ENCODE measurements around the gene ADAM23. TPM values are rescaled to one million over a fixed set of nuclear protein-coding genes. Genes with fewer than 3 reads are reported as not detected.

Gene ADAM23
- total RNA-seq, 1 donor from 2014 or later: 0.86 TPM

- no peaks in the 10 kb centered on the region for H3K9me3 Mint-ChIP-seq
- H3K4me1 Mint-ChIP-seq: no peaks in the 10 kb centered on the region
- TF ChIP-seq CTCF (IDR thresholded peaks at IDR 0.05): no peak
- POLR2A ChIA-PET: no interaction called here
- H3K27me3 Mint-ChIP-seq: peaks cover 19% of the 10 kb centered on the region
- CTCF ChIA-PET: no interaction called here
- ATAC-seq (ENCODE audit: low read depth): no peak
- intact Hi-C loops (cut with micrococcal nuclease): no loop called here
- no peak within 1 kb of the TSS for H3K27ac Mint-ChIP-seq
- no peak within 1 kb of the TSS for H3K4me3 Mint-ChIP-seq
- no peak for DNase-seq
- no peaks in the 10 kb centered on the region for H3K36me3 Mint-ChIP-seq (ENCODE audit: low read depth)
Measured at GRCh38 chr2:206642075-206643025, 199.0 kb downstream of the ADAM23 start, which contains the start of gene FAM237A. FAM237A (plus strand) TSS chr2:206642487; CDS start chr2:206644237, 1,750 bp downstream.

- TF ChIP-seq CTCF (IDR thresholded peaks at IDR 0.05): no peak
- ChIA-PET POLR2A (no interaction called here), CTCF (no interaction called here)
- ATAC-seq (ENCODE audit: low read depth): no peak
- no peak overlapping the region for H3K4me3 Mint-ChIP-seq
- no peaks in the 10 kb centered on the region for H3K36me3 Mint-ChIP-seq (ENCODE audit: low read depth)
- no peak overlapping the region for H3K27ac Mint-ChIP-seq
- intact Hi-C loops (cut with micrococcal nuclease): no loop called here
- no peak for DNase-seq
- peaks cover 8% of the 10 kb centered on the region for H3K27me3 Mint-ChIP-seq
- H3K9me3 Mint-ChIP-seq: no peaks in the 10 kb centered on the region
- H3K4me1 Mint-ChIP-seq: no peaks in the 10 kb centered on the region
Measured at GRCh38 chr2:206647985-206648384, 204.7 kb downstream of the ADAM23 start.

GRCh38 chr2:206657087-206657486 is 213.8 kb downstream of the ADAM23 start:
- ChIA-PET POLR2A (no interaction called here), CTCF (no interaction called here)
- H3K4me3 Mint-ChIP-seq: no peak overlapping the region
- no peaks in the 10 kb centered on the region for H3K36me3 Mint-ChIP-seq (ENCODE audit: low read depth)
- intact Hi-C loops (cut with micrococcal nuclease): no loop called here
- H3K9me3 Mint-ChIP-seq: peaks cover 11% of the 10 kb centered on the region
- no peak overlapping the region for H3K27ac Mint-ChIP-seq
- DNase-seq (no peak), ATAC-seq (ENCODE audit: low read depth) (no peak)
- TF ChIP-seq CTCF (IDR thresholded peaks at IDR 0.05): no peak
- H3K4me1 Mint-ChIP-seq: no peaks in the 10 kb centered on the region
- no peaks in the 10 kb centered on the region for H3K27me3 Mint-ChIP-seq

GRCh38 chr2:206665251-206665650 is 221.9 kb downstream of the ADAM23 start:
- ChIA-PET POLR2A (no interaction called here), CTCF (no interaction called here)
- DNase-seq (no peak), ATAC-seq (ENCODE audit: low read depth) (no peak)
- Mint-ChIP-seq H3K36me3 (ENCODE audit: low read depth) (no peaks in the 10 kb centered on the region), H3K4me3 (no peak overlapping the region), H3K27ac (no peak overlapping the region), H3K4me1 (no peaks in the 10 kb centered on the region), H3K27me3 (peaks cover 5% of the 10 kb centered on the region), H3K9me3 (no peaks in the 10 kb centered on the region)
- no peak for TF ChIP-seq CTCF (IDR thresholded peaks at IDR 0.05)
- intact Hi-C loops (cut with micrococcal nuclease): no loop called here

Other genes starting within 250 kb of the ADAM23 start
- 6.7 and 8.0 TPM in 2 replicates for gene ZDBF2, start 168.9 kb upstream of the ADAM23 start, total RNA-seq
- gene FAM237A, start 199.0 kb downstream of the ADAM23 start, total RNA-seq: not detected in 2 replicates